D721Med (cell line): Measurements from ENCODE around the gene AFAP1.

Experiments used
- DNase-seq: peaks from one replicate; pipeline ENCODE4 v3.0.0; 2011; ENCODE audit warnings: low spot score; ENCODE audit not compliant: insufficient read length
- FAIRE-seq: peaks from 2 replicates; lab custom pipeline; 2011; peaks lifted over from hg19 to GRCh38; lab: Jason Lieb, UNC
- CTCF ChIP-seq: IDR thresholded peaks from 2 replicates; pipeline ENCODE4 v1.5.1; 2012; ENCODE audit warnings: mild to moderate bottlenecking, control low read depth; ENCODE audit not compliant: insufficient read depth; ENCODE audit errors: missing control alignments

Gene AFAP1

GRCh38 chr4:7983296-7983695 is 43.6 kb upstream of the AFAP1 start:
- FAIRE-seq, result no peak
- no peak for DNase-seq
- no peak for TF ChIP-seq CTCF

GRCh38 chr4:7981738-7982394 is 42.2 kb upstream of the AFAP1 start:
- TF ChIP-seq CTCF, result no peak
- DNase-seq (no peak), FAIRE-seq (no peak)

- no peak for TF ChIP-seq CTCF
- DNase-seq (no peak), FAIRE-seq (no peak)
Observed at GRCh38 chr4:7980036-7980435, 40.4 kb upstream of the AFAP1 start.

- TF ChIP-seq CTCF, result no peak
- no peak for DNase-seq
- no peak for FAIRE-seq
Observed at GRCh38 chr4:7979652-7979968, 39.9 kb upstream of the AFAP1 start.

- no peak for TF ChIP-seq CTCF
- DNase-seq, result no peak
- no peak for FAIRE-seq
Observed at GRCh38 chr4:7978907-7979651, 39.4 kb upstream of the AFAP1 start.

- FAIRE-seq, result no peak
Observed at GRCh38 chr4:7978489-7978888, 38.8 kb upstream of the AFAP1 start.

More at GRCh38 chr4:7978489-7978888, 38.8 kb upstream of the AFAP1 start:
- TF ChIP-seq CTCF, result no peak
- DNase-seq, result no peak
